ENCODE results near the gene ATM. TPM values are rescaled to one million over a fixed set of nuclear protein-coding genes. Genes with fewer than 3 reads are reported as not detected.

ATM gene
- total RNA-seq, 3 donors from 2014 or later: 30.5 to 56.8 (median 36.4) TPM

DNA sequence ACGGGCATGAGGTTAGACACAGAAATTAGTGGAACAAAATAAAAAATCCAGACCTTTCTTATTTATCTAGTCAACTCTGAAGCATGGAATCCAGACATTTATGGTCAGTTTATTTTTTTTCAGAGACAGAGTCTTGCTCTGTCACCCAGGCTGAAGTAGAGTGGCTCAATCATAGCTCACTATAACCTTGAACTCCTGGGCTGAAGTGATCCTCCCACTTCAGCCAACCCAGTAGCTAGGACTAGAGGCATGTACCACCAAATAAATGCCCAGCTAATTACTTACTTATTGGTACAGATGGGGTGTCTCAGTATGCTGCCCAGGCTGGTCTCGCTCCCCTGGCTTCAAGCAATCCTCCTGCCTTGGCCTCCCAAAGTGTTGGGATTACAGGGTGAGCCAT, 9.1 kb upstream of the ATM start:
- DNase-seq (no peak), ATAC-seq (no peak)
- Histone ChIP-seq H3K4me3 (no peak overlapping the region), H3K4me1 (ENCODE audit: low read depth) (no peaks in the 10 kb centered on the region), H3K36me3 (ENCODE audit: low read depth) (no peaks in the 10 kb centered on the region), H3K9me3 (no peaks in the 10 kb centered on the region)
- TF ChIP-seq, protein P1, sequence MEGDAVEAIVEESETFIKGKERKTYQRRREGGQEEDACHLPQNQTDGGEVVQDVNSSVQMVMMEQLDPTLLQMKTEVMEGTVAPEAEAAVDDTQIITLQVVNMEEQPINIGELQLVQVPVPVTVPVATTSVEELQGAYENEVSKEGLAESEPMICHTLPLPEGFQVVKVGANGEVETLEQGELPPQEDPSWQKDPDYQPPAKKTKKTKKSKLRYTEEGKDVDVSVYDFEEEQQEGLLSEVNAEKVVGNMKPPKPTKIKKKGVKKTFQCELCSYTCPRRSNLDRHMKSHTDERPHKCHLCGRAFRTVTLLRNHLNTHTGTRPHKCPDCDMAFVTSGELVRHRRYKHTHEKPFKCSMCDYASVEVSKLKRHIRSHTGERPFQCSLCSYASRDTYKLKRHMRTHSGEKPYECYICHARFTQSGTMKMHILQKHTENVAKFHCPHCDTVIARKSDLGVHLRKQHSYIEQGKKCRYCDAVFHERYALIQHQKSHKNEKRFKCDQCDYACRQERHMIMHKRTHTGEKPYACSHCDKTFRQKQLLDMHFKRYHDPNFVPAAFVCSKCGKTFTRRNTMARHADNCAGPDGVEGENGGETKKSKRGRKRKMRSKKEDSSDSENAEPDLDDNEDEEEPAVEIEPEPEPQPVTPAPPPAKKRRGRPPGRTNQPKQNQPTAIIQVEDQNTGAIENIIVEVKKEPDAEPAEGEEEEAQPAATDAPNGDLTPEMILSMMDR (IDR thresholded peaks at IDR 0.05): no peak
- intact Hi-C loops (cut with DNase I, micrococcal nuclease): no loop called here

DNA sequence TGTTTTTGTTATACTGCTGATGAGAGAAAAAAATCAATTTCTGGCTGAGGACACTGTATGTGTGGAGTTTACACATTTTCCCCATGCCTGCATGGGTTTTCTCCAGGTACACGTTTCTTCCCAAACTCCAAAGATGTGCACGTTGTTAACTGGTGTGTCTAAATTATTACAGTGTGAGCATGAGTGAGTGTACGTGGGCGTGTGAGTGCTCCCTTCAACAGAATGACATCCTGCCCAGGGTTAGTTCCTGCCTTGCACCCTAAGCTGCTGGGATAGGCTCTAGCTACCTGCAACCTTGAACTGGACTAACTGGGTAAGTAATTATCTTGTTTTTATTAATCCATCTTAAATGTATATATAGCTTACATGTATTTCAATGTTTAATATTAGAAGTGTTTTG, 5.9 kb upstream of the ATM start:
- ATAC-seq: no peak
- intact Hi-C loops (cut with DNase I, micrococcal nuclease): no loop called here

DNA sequence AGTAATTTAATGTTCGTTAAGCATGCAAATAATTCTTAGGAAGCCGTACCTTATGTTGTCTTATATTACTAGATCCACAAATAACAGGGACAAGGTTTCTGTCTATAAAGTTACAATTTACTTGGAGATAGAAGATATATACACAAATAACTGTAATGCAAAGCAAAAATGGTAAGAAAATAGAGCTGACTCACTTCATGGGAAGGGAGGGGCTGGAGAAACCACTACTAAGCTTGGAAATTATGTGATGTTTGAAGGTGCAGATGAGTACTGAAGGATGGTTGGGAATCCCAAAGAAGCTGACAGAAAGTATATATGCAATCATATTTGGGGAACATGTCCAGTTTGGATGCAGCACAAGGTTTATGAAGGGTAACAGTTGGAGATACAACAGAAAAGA, 4.4 kb upstream of the ATM start:
- intact Hi-C loops (cut with DNase I, micrococcal nuclease): no loop called here
- ATAC-seq (no peak), DNase-seq (no peak)
- H3K36me3 ChIP-seq (ENCODE audit: low read depth): peaks cover 5% of the 10 kb centered on the region
- H3K4me1 ChIP-seq (ENCODE audit: low read depth): peaks cover 13% of the 10 kb centered on the region
- TF ChIP-seq, protein P1 (IDR thresholded peaks at IDR 0.05): no peak
- no peak overlapping the region for H3K4me3 ChIP-seq
- no peaks in the 10 kb centered on the region for H3K9me3 ChIP-seq

More for the DNA sequence above, 5.9 kb upstream of the ATM start:
- Histone ChIP-seq H3K9me3 (no peaks in the 10 kb centered on the region), H3K36me3 (ENCODE audit: low read depth) (no peaks in the 10 kb centered on the region), H3K4me1 (ENCODE audit: low read depth) (peaks cover 13% of the 10 kb centered on the region), H3K4me3 (no peak overlapping the region)
- TF ChIP-seq, protein P1 (IDR thresholded peaks at IDR 0.05): no peak
- DNase-seq: no peak

DNA sequence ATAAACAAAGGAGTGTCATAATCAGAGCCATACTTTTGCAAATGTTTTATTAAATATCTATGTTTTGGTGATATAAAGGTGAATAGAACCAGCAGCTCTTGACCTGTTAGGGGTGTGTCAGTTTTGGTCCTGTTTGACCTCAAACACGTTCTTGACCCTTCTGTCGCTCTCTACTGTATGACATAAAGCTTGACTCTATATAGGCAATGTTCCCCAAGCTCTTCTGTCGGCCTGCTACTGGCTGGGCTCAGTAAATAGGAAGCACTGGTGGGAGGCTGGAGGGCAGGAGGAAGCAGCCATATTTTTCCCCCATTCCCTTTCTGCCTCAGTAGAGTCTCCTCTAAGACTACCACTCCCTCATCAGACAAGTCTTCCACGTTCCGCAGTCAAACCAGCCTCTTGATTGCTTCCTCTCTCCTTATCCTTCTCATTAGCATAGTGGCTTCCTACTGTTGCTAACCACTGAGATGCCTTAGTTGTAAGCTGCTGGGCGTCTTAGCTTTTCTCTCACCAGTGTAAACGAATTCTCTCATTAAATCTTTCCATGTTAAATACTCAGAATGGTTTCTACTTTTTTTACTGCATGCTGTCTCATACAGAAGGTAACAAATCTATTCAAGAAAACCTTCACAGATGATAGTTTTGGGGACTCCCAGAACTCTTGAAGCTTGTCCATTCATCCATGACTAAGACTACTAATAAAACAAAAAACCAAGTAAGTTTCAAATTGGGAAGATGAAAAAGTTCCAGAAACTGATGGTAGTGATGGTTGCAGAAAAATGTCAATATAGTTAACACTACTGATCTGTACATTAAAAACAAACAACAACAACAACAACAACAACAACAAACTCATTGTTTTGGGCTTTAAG, 3.7 kb upstream of the ATM start:
- intact Hi-C loops (cut with DNase I, micrococcal nuclease): no loop called here
- no peak for ATAC-seq
- no peak for DNase-seq
- peaks cover 13% of the 10 kb centered on the region for H3K4me1 ChIP-seq (ENCODE audit: low read depth)
- H3K36me3 ChIP-seq (ENCODE audit: low read depth): peaks cover 5% of the 10 kb centered on the region
- TF ChIP-seq, protein P1 (IDR thresholded peaks at IDR 0.05): no peak
- H3K4me3 ChIP-seq: no peak overlapping the region
- no peaks in the 10 kb centered on the region for H3K9me3 ChIP-seq

DNA sequence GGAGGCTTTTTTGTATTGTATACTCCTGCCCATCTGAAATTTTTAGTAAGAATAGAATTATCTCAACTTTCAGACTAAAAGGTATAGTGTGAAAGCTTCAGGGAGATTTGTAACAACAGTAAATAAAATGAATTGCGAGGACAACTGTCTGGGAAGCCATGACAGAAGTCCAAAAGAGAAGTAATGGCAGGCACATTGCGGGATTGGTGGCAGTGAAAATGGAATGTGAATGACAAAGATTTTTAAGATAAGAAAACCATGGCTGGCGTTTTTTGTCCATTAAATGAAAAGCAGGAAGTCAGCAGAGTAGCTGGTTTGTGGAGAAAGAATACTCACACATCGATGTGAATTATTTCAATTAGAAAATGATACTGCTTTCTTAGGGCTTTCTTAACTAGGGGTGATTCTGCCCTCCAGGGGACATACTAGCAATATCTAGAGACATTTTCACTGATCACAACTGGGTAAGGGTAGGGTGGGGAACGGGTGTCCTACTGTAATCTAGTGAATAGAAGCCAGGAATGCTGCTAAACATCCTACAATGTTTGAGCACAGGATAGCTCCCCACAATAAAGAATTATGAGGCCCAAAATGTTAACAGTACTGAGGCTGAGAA, 2.0 kb upstream of the ATM start:
- ATAC-seq: no peak
- H3K4me3 ChIP-seq: no peak overlapping the region
- intact Hi-C loops (cut with DNase I, micrococcal nuclease): loop anchor here in 1 of 2 donors (5.0 kb wide), 1 partner anchor 246 kb away; the partner anchor contains the start of gene C11orf65
- H3K4me1 ChIP-seq (ENCODE audit: low read depth): peaks cover 13% of the 10 kb centered on the region
- no peak for DNase-seq
- H3K36me3 ChIP-seq (ENCODE audit: low read depth): peaks cover 5% of the 10 kb centered on the region
- no peaks in the 10 kb centered on the region for H3K9me3 ChIP-seq
- TF ChIP-seq, protein P1 (IDR thresholded peaks at IDR 0.05): no peak

Data from mucosa of descending colon (tissue), 3 donors.